K562 (cell line): ENCODE measurements around the gene PLEKHS1. TPM values are rescaled to one million over a fixed set of nuclear protein-coding genes. Genes with fewer than 3 reads are reported as not detected.

Experiments
- ATAC-seq: fragments of 200-7000 bp; cut with Tn5 transposase; 3 replicates; pipeline ENCODE4 v1.9.1; 2020; ENCODE audit warnings: moderate library complexity
- BruUV-seq: library from RNA; stranded (reverse); fragments of 400-500 nt; replicated peaks from 2 replicates; lab custom pipeline; 2021; lab: Mats Ljungman, UMichigan
- CTCF ChIA-PET: fragments of 300-600 bp; formaldehyde crosslinking; extraction: SDS; loops from one replicate; lab custom pipeline; 2021; ENCODE audit warnings: low intra/inter-chr PET ratio; lab: Yijun Ruan, JAX
- POLR2A ChIA-PET: fragments of 300-600, 350-650 bp; sonication (Branson Sonifier 250); formaldehyde crosslinking; extraction: SDS; loops from one replicate; lab custom pipeline; 2021; ENCODE audit warnings: antibody characterized with exemption, inconsistent platforms; lab: Yijun Ruan, JAX
- DNase-seq, 4 experiments: peaks; one replicate each; pipeline versions ENCODE4 v3.0.0 to v3.0.0-alpha.2; 2011 to 2018; ENCODE audit warnings: low spot score in 3 of 4, mixed read lengths in 3 of 4; ENCODE audit errors: extremely low read depth in 1 of 4
- FAIRE-seq: peaks from 2 replicates; lab custom pipeline; 2011; peaks lifted over from hg19 to GRCh38; lab: Jason Lieb, UNC
- H2AFZ ChIP-seq: 2 replicates; pipeline ENCODE4 v1.6.0; 2011; ENCODE audit warnings: low read depth, low read length, control low read depth, inconsistent platforms
- H3K27ac ChIP-seq: fragments of 200-600 bp; 3 replicates; pipeline ENCODE4 v1.8.0; 2011; ENCODE audit warnings: low read depth, mild to moderate bottlenecking, control low read depth, inconsistent platforms, low read length, moderate library complexity, mixed read lengths; ENCODE audit errors: extremely low read depth
- H3K27me3 ChIP-seq, 2 experiments: fragments of 300-600 bp in 1 of 2; 2 replicates in 1 of 2; 3 replicates in 1 of 2; pipeline versions ENCODE4 v1.6.0 to v1.8.0; 2011; ENCODE audit warnings: inconsistent platforms in 2 of 2, low read length in 2 of 2, mild to moderate bottlenecking in 1 of 2, mixed read lengths in 1 of 2, moderate library complexity in 1 of 2; ENCODE audit not compliant: control insufficient read depth in 2 of 2, insufficient read depth in 2 of 2
- H3K36me3 ChIP-seq: fragments of 300-600 bp; 3 replicates; pipeline ENCODE4 v1.8.0; 2011; ENCODE audit warnings: mild to moderate bottlenecking, low read length, inconsistent platforms; ENCODE audit not compliant: control insufficient read depth, insufficient read depth
- H3K4me1 ChIP-seq, 2 experiments: fragments of 200-600 bp in 1 of 2; replicated peaks in 1 of 2; 2 replicates in 1 of 2; 3 replicates in 1 of 2; pipeline versions ENCODE4 v1.5.1 to v1.8.0; 2011; ENCODE audit warnings: inconsistent platforms in 2 of 2, low read length in 2 of 2, mild to moderate bottlenecking in 1 of 2, mixed read lengths in 1 of 2, moderate library complexity in 1 of 2; ENCODE audit not compliant: control insufficient read depth in 2 of 2, insufficient read depth in 2 of 2
- H3K4me2 ChIP-seq: 2 replicates; pipeline ENCODE4 v1.6.1; 2011; ENCODE audit warnings: low read length, control low read depth, inconsistent platforms, mixed read lengths; ENCODE audit not compliant: insufficient read depth
- H3K4me3 ChIP-seq: fragments of 200-600 bp; sonication (generic), shearing (Covaris generic); 2 replicates; pipeline ENCODE4 v1.5.1; 2016; ENCODE audit warnings: control low read depth, inconsistent platforms
- H3K79me2 ChIP-seq: fragments of 200-600 bp; 3 replicates; pipeline ENCODE4 v1.8.0; 2011; ENCODE audit warnings: low read length, inconsistent platforms; ENCODE audit not compliant: control insufficient read depth, insufficient read depth
- H3K9ac ChIP-seq, 2 experiments: 2 replicates each; pipeline versions ENCODE4 v1.6.0 to v1.6.1; 2011; ENCODE audit warnings: low read depth in 2 of 2, low read length in 2 of 2, control low read depth in 1 of 2, inconsistent platforms in 1 of 2, mild to moderate bottlenecking in 1 of 2, mixed read lengths in 1 of 2; ENCODE audit not compliant: insufficient read depth in 1 of 2
- H3K9me1 ChIP-seq: one replicate; pipeline ENCODE4 v1.6.0; 2011; ENCODE audit warnings: inconsistent platforms, mild to moderate bottlenecking, low read length, moderate library complexity; ENCODE audit not compliant: control insufficient read depth, insufficient read depth
- H3K9me3 ChIP-seq: replicated peaks from 2 replicates; pipeline ENCODE4 v1.5.1; 2011; ENCODE audit warnings: low read depth, low read length, inconsistent platforms; ENCODE audit not compliant: control insufficient read depth, insufficient read depth
- H4K20me1 ChIP-seq: replicated peaks from 2 replicates; pipeline ENCODE4 v1.6.1; 2011; ENCODE audit warnings: low read length, inconsistent platforms, mixed read lengths; ENCODE audit not compliant: control insufficient read depth, insufficient read depth
- ARID1B ChIP-seq: fragments of 450-650 bp; IDR thresholded peaks from 2 replicates; pipeline ENCODE4 v1.6.1; 2016; ENCODE audit warnings: antibody characterized with exemption, mild to moderate bottlenecking, inconsistent platforms
- ARNT ChIP-seq, 2 experiments: fragments of 450-650 bp; IDR thresholded peaks; 2 replicates each; pipeline ENCODE4 v1.6.1; 2016; ENCODE audit warnings: mild to moderate bottlenecking in 1 of 2
- CBFA2T3 ChIP-seq: fragments of 450-650 bp; IDR thresholded peaks from 2 replicates; pipeline ENCODE4 v1.6.1; 2017
- ESRRA ChIP-seq: fragments of 450-650 bp; IDR thresholded peaks from 2 replicates; pipeline ENCODE4 v1.6.1; 2014; ENCODE audit warnings: low read depth, mild to moderate bottlenecking, moderate library complexity, borderline replicate concordance
- ETV1 ChIP-seq: fragments of 450-650 bp; conservative IDR thresholded peaks from 2 replicates; pipeline ENCODE4 v1.6.1; 2016; ENCODE audit warnings: missing genetic modification characterization, control low read depth, low read depth, missing compliant biosample characterization
- HDAC1 ChIP-seq, 2 experiments: fragments of 450-650 bp; IDR thresholded peaks; 2 replicates each; pipeline ENCODE4 v1.6.1; 2016 to 2017; ENCODE audit warnings: inconsistent platforms in 1 of 2, mild to moderate bottlenecking in 1 of 2, moderate library complexity in 1 of 2
- PHB2 ChIP-seq: fragments of 450-650 bp; IDR thresholded peaks from 2 replicates; pipeline ENCODE4 v1.6.1; 2017; ENCODE audit warnings: low read depth
- RFX7 ChIP-seq: fragments of 250-450 bp; sonication (Bioruptor Pico); IDR thresholded peaks from 2 replicates; pipeline ENCODE4 v1.5.1; 2021; ENCODE audit warnings: mild to moderate bottlenecking
- TAL1 ChIP-seq: fragments of 450-650 bp; IDR thresholded peaks from 2 replicates; pipeline ENCODE4 v1.6.1; 2016; ENCODE audit warnings: mild to moderate bottlenecking
- ZBTB34 ChIP-seq: fragments of 250-450 bp; sonication (Bioruptor Pico); IDR thresholded peaks from 2 replicates; pipeline ENCODE4 v1.8.0; 2021; ENCODE audit warnings: mild to moderate bottlenecking, moderate library complexity
- ZNF280B ChIP-seq: fragments of 250-450 bp; sonication (Bioruptor Pico); IDR thresholded peaks from 2 replicates; pipeline ENCODE4 v1.5.1; 2021; ENCODE audit warnings: mild to moderate bottlenecking
- ZNF584 ChIP-seq: fragments of 200-800 bp; sonication (Bioruptor generic); IDR thresholded peaks from 2 replicates; pipeline ENCODE4 v1.6.1; 2016; ENCODE audit warnings: low read depth, mild to moderate bottlenecking, missing genetic modification characterization, missing compliant biosample characterization
- ZNF609 ChIP-seq: sonication (generic); formaldehyde crosslinking; IDR thresholded peaks from 2 replicates; pipeline ENCODE4 v1.8.1; 2023; ENCODE audit warnings: missing genetic modification reagents, mild to moderate bottlenecking, borderline replicate concordance
- ZNF696 ChIP-seq: fragments of 250-450 bp; sonication (Bioruptor Pico); conservative IDR thresholded peaks from 2 replicates; pipeline ENCODE4 v1.4.0; 2020; ENCODE audit warnings: mild to moderate bottlenecking, moderate library complexity
- ZSCAN29 ChIP-seq: fragments of 450-650 bp; IDR thresholded peaks from 2 replicates; pipeline ENCODE4 v1.6.1; 2017
- WGBS: fragments of 100-300 bp; shearing (Covaris generic); methylation state at CpG from one replicate; pipeline ENCODE4 v1.1.6; 2016; ENCODE audit warnings: low coverage, mixed read lengths; ENCODE audit not compliant: insufficient coverage; ENCODE audit errors: missing lambda C conversion rate; 5-methylcytosine and 5-hydroxymethylcytosine counted together
- in situ Hi-C: fragments of 300-500 bp; cut with MboI; formaldehyde crosslinking; loops from 4 replicates; pipeline ENCODE4 v1.15.0; 2018; ENCODE audit warnings: inconsistent platforms, mixed read lengths
- intact Hi-C: fragments of 100-400 bp; cut with micrococcal nuclease; formaldehyde crosslinking; loops from 2 replicates; pipeline ENCODE4 v1.14.2; 2022
- polyA plus RNA-seq, 8 experiments: library from polyadenylated mRNA; depleted of rRNA in 4 of 8; stranded (reverse) in 5 of 8; unstranded in 3 of 8; fragments of >200 nt; fragmentation: Nextera tagmentation in 2 of 8; fragmentation: Illumina TruSeq in 1 of 8; extraction: Ambion mirVana in 2 of 8; extraction: Trizol in 1 of 8; gene quantifications; 2 replicates each; pipeline versions ENCODE4 v1.2.1 to v1.2.3, GENCODE V29; 2011 to 2014; ENCODE audit warnings: inconsistent platforms in 1 of 8, missing spikeins in 1 of 8
- total RNA-seq, 7 experiments: library from RNA; depleted of rRNA in 6 of 7; stranded (reverse); fragments of >200 nt in 6 of 7; fragmentation: Illumina TruSeq in 2 of 7; extraction: Trizol in 2 of 7; gene quantifications; 2 replicates each; pipeline versions ENCODE4 v1.2.1 to v1.2.3, GENCODE V29; 2011 to 2021; ENCODE audit warnings: low replicate concordance in 1 of 7

The PLEKHS1 gene
- total and polyA plus RNA-seq, 9 of the 15 experiments (the other 6 are each of a cell fraction or from before 2014, with no cell fraction given) = not detected

- H3K4me3 ChIP-seq = no peak overlapping the region
- H3K9me1 ChIP-seq = no peaks in the 10 kb centered on the region
- ChIA-PET CTCF (no interaction called here), POLR2A (interaction anchor here (0.5 kb wide), 1 partner anchor 40 kb away, joined by 3 read pairs; no protein-coding TSS in a partner anchor)
- H3K79me2 ChIP-seq = no peaks in the 10 kb centered on the region
- peaks cover 0 to 8% of the 10 kb centered on the region in 2 experiments; a peak in 3 of 5 replicates for H3K27me3 ChIP-seq
- no peaks in the 10 kb centered on the region; a peak in 1 of 5 replicates for H3K4me1 ChIP-seq
- ATAC-seq (no peak), DNase-seq (no peak), FAIRE-seq (no peak)
- no peaks in the 10 kb centered on the region for H3K9me3 ChIP-seq
- no peak overlapping the region for H3K9ac ChIP-seq
- WGBS = 0% methylated on average over 4 of the region's 4 CpGs
- BruUV-seq = no TSS peak
- H3K4me2 ChIP-seq = no peak overlapping the region
- H4K20me1 ChIP-seq = no peaks in the 10 kb centered on the region
- no peak overlapping the region for H3K27ac ChIP-seq
- H3K36me3 ChIP-seq = no peaks in the 10 kb centered on the region
- intact Hi-C loops (no loop called here), in situ Hi-C loops (no loop called here)
- no peak overlapping the region for H2AFZ ChIP-seq
- no peak for TF ChIP-seq ZNF584 (CRISPR knock-in tag)
- TF ChIP-seq TAL1 = peak; percentile 32; the same call in 1 of the 2 replicates
- no peak for TF ChIP-seq ARNT (IDR thresholded peaks at IDR 0.05)
- TF ChIP-seq ZBTB34 = no peak
- no peak for TF ChIP-seq ZNF696 (CRISPR knock-in tag)
- no peak for TF ChIP-seq ZNF280B (CRISPR knock-in tag)
- no peak for TF ChIP-seq ZNF609
- no peak for TF ChIP-seq HDAC1 (IDR thresholded peaks at IDR 0.05)
- peak; percentile 28; the same call in 1 of the 2 replicates for TF ChIP-seq ARID1B
- TF ChIP-seq PHB2 = no peak
- peak; percentile 39; the same call in 1 of the 2 replicates for TF ChIP-seq CBFA2T3
- no peak for TF ChIP-seq ESRRA
- no peak for TF ChIP-seq ZSCAN29
- no peak for TF ChIP-seq RFX7 (CRISPR knock-in tag)
- TF ChIP-seq ETV1 (tag) = peak; percentile 35; the same call in 1 of the 2 replicates
Measured at GRCh38 chr10:113775686-113776294, 24.3 kb downstream of the PLEKHS1 start.
